GM12878 (cell line): ENCODE measurements around the gene EPN1. TPM values are rescaled to one million over a fixed set of nuclear protein-coding genes. Genes with fewer than 3 reads are reported as not detected.

Source experiments
- REST ChIP-seq: IDR thresholded peaks from 2 replicates; pipeline ENCODE4 v1.6.1; 2012; ENCODE audit warnings: mild to moderate bottlenecking, low read depth, low read length
- polyA plus RNA-seq, 11 experiments: library from polyadenylated mRNA; depleted of rRNA in 4 of 11; unstranded in 6 of 11; stranded (reverse) in 5 of 11; fragments of >200 nt; fragmentation: Nextera tagmentation in 4 of 11; fragmentation: Illumina TruSeq in 1 of 11; extraction: Ambion mirVana in 4 of 11; extraction: Trizol in 1 of 11; gene quantifications; 1 replicate in 1 of 11; 2 replicates in 10 of 11; pipeline versions ENCODE4 v1.2.1 to v1.2.3, GENCODE V29; 2011 to 2016; ENCODE audit warnings: inconsistent platforms in 2 of 11, missing spikeins in 2 of 11, low read depth in 1 of 11
- total RNA-seq, 4 experiments: library from RNA; depleted of rRNA in 3 of 4; stranded (reverse); fragments of >200 nt in 3 of 4; fragmentation: Illumina TruSeq in 1 of 4; extraction: Trizol in 1 of 4; gene quantifications; 2 replicates each; pipeline versions ENCODE4 v1.2.1 to v1.2.3, GENCODE V29; 2013 to 2021
- TF ChIP-seq, protein P1 (sequence below): fragments of 450-650 bp; formaldehyde crosslinking; IDR thresholded peaks from 2 replicates; pipeline ENCODE4 v1.4.0; 2020; ENCODE audit warnings: mild to moderate bottlenecking, moderate library complexity

Gene EPN1
- total and polyA plus RNA-seq, 10 of the 15 experiments (the other 5 are each of a cell fraction or from before 2014, with no cell fraction given), result 0.11 to 88.5 (median 10.6) TPM

GRCh38 chr19:55695511-55696290 lies 20.7 kb downstream of the EPN1 start (continued):
- no peak for TF ChIP-seq REST
- TF ChIP-seq, protein P1, sequence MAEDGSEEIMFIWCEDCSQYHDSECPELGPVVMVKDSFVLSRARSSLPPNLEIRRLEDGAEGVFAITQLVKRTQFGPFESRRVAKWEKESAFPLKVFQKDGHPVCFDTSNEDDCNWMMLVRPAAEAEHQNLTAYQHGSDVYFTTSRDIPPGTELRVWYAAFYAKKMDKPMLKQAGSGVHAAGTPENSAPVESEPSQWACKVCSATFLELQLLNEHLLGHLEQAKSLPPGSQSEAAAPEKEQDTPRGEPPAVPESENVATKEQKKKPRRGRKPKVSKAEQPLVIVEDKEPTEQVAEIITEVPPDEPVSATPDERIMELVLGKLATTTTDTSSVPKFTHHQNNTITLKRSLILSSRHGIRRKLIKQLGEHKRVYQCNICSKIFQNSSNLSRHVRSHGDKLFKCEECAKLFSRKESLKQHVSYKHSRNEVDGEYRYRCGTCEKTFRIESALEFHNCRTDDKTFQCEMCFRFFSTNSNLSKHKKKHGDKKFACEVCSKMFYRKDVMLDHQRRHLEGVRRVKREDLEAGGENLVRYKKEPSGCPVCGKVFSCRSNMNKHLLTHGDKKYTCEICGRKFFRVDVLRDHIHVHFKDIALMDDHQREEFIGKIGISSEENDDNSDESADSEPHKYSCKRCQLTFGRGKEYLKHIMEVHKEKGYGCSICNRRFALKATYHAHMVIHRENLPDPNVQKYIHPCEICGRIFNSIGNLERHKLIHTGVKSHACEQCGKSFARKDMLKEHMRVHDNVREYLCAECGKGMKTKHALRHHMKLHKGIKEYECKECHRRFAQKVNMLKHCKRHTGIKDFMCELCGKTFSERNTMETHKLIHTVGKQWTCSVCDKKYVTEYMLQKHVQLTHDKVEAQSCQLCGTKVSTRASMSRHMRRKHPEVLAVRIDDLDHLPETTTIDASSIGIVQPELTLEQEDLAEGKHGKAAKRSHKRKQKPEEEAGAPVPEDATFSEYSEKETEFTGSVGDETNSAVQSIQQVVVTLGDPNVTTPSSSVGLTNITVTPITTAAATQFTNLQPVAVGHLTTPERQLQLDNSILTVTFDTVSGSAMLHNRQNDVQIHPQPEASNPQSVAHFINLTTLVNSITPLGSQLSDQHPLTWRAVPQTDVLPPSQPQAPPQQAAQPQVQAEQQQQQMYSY (CRISPR knock-in tag), result no peak
